Stimulated activated CD8-positive, alpha-beta memory T cell treated with anti-CD3 and anti-CD28 coated beads, Interleukin-7, amount 100 ng/mL, for 4 hours (primary cell): ENCODE measurements around the gene NUP210L.
A peak's percentile ranks its signal among the peaks of the same experiment; 100 is the strongest.

Source experiments
- DNase-seq, 2 donors: peaks; one replicate each; pipeline ENCODE4 v3.0.0-alpha.2; 2020; ENCODE audit warnings: low read depth in 2 of 2

Gene NUP210L

GRCh38 chr1:154154534-154155191 is at the start of gene NUP210L:
Gene NUP210L (minus strand): TSS chr1:154155073.
- no peak for DNase-seq

- DNase-seq: no peak
These were observed 44.6 kb upstream of the NUP210L start for GRCh38 chr1:154199563-154199879.

GRCh38 chr1:154198756-154199562 is 44.1 kb upstream of the NUP210L start:
- peak in 1 of 2 donors; percentile 4 for DNase-seq

GRCh38 chr1:154193821-154194220 is 38.9 kb upstream of the NUP210L start:
- DNase-seq: no peak

- DNase-seq: no peak
These were observed 37.6 kb upstream of the NUP210L start for GRCh38 chr1:154192476-154192875.

- no peak for DNase-seq
These were observed 37.2 kb upstream of the NUP210L start, which contains the start of gene TPM3 for GRCh38 chr1:154191990-154192461. Gene TPM3 (minus strand): TSS chr1:154192100. CDS start chr1:154192018, 82 bp downstream.

GRCh38 chr1:154190550-154190949 is 35.7 kb upstream of the NUP210L start:
- no peak for DNase-seq

GRCh38 chr1:154186852-154187501 is 32.1 kb upstream of the NUP210L start:
- no peak for DNase-seq

- DNase-seq: peak; percentile 34 to 43
These were observed 31.3 kb upstream of the NUP210L start for GRCh38 chr1:154186177-154186576.

GRCh38 chr1:154183046-154183915 is 28.4 kb upstream of the NUP210L start:
- DNase-seq: peak; percentile 89 to 90

GRCh38 chr1:154182344-154183045 is 27.6 kb upstream of the NUP210L start:
- DNase-seq: peak; percentile 60 to 70

- DNase-seq: no peak
These were observed 27.1 kb upstream of the NUP210L start for GRCh38 chr1:154181944-154182343.

GRCh38 chr1:154179946-154180687 is 25.2 kb upstream of the NUP210L start:
- DNase-seq: no peak

- no peak for DNase-seq
These were observed 24.3 kb upstream of the NUP210L start for GRCh38 chr1:154178911-154179811.

- no peak for DNase-seq
These were observed 23.1 kb upstream of the NUP210L start for GRCh38 chr1:154178013-154178412.

GRCh38 chr1:154176337-154176736 is 21.5 kb upstream of the NUP210L start:
- DNase-seq: no peak

- no peak for DNase-seq
These were observed 19.8 kb upstream of the NUP210L start for GRCh38 chr1:154174654-154175053.

- no peak for DNase-seq
These were observed 17.0 kb upstream of the NUP210L start for GRCh38 chr1:154171880-154172279.

GRCh38 chr1:154171223-154171583 is 16.3 kb upstream of the NUP210L start:
- no peak for DNase-seq
